ENCODE results near the gene IL4I1. TPM values are rescaled to one million over a fixed set of nuclear protein-coding genes. Genes with fewer than 3 reads are reported as not detected.

The IL4I1 gene
- total RNA-seq, 1 donor from 2014 or later: not detected

DNA sequence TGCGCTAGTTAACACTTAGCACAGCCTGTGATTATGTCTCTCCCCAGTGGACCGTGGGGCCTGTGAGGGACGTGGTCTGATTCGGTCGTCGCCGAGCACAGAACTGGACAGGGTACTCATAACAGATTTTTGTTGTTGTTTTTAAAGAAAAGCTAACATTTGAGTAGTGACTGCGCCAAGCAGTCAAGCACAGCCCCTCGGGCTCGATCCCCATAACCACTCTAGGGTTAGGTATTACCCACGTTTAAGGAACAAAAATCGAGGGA lies 46.5 kb downstream of the IL4I1 start:
- no peak for ATAC-seq

GRCh38 chr19:49849433-49850220 lies 47.1 kb downstream of the IL4I1 start:
- no peak for ATAC-seq

DNA sequence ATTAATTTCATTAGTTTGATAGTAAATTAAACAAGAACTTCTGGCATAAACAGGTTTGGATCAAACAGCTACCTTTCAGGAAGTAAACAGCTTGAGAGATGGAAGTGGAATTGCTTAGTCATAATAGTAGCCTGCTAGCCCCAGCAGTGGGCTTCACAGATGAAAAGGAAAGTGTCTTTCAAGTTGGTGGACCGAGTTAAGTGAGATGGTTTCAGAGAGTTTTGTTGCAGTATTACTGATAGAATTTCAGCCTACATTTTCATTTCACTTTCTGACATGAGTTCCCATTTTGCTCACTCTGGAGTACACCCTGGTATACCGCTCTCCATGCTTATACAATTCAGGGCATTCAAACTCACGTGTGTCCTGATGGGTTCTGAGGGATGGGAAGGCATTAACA lies 47.7 kb downstream of the IL4I1 start:
- no peak for ATAC-seq

DNA sequence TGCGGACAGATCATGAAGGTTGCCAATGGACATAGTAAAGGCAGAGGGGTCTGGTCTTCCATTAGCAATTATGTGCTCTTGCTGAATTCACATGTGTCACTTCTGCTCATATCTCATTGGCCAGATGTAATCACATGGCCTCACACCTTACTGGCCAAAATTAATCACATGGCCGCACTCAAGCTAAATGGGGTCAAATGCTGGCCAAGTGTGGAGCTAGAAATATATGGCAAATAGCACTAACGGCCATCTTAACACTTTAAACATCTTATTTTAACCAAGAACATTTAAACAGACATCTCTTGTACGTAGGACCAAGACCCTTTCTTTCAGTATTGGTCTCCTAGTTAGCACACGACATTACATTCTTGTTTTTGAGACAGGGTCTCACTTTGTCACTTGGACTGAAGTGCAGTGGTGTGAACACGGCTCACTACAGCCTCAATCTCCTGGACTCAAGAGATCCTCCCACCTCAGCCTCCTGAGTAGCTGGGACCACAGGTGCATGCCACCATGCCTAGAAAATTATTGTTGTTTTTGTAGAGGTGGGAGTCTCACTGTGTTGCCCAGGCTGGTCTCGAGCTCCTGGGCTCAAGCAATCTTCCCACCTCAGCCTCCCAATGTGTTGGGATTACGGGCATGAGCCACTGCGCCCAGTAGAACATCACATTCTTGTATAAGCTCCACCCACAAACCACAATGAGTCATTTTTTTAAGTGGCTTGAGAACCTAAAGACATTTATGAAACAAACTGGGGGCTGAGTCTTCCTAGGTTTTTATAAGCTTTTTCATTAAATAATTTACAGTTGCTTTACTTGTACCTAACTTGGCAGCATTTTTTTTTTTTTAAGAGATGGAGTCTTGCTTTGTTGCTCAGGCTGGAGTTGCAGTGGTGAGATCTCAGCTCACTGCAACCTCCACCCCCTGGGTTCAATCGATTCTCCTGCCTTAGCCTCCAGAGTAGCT lies 48.7 kb downstream of the IL4I1 start:
- no peak for ATAC-seq

DNA sequence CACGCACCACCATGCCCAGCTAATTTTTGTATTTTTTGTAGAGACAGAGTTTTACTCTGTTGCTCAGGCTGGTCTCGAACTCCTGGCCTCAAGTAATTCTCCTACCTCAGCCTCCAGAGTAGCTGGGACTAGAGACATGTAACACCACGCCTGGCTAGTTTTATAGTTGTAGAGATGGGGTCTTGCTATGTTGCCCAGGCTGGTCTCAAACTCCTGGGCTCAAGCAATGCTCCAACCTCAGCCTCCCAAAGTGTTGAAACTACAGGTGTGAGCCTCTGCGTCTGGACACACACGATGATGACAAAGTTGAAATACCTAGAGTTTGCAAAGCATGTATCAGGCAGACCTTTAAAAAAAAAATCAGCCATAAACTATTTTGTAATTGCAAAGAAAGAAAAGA lies 50.3 kb downstream of the IL4I1 start:
- ATAC-seq: no peak

DNA sequence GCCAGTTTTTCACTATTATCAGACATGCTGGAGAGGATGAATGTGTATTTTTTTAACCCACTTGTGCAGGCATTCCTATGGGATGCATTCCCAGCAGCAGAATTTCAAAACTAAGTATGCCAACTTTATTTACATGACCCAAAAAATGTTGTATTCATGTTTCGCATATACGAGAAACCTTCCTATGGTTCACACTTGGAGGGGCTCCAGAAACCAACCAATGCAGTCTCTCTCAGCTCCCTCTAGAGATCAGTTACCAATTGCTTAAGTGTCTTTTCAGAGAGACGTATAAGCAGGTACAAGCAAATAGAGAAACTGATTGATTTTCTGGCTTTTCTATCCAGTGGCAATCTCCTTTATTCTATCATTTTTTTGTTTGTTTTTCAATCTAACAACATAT lies 51.3 kb downstream of the IL4I1 start:
- ATAC-seq: no peak

DNA sequence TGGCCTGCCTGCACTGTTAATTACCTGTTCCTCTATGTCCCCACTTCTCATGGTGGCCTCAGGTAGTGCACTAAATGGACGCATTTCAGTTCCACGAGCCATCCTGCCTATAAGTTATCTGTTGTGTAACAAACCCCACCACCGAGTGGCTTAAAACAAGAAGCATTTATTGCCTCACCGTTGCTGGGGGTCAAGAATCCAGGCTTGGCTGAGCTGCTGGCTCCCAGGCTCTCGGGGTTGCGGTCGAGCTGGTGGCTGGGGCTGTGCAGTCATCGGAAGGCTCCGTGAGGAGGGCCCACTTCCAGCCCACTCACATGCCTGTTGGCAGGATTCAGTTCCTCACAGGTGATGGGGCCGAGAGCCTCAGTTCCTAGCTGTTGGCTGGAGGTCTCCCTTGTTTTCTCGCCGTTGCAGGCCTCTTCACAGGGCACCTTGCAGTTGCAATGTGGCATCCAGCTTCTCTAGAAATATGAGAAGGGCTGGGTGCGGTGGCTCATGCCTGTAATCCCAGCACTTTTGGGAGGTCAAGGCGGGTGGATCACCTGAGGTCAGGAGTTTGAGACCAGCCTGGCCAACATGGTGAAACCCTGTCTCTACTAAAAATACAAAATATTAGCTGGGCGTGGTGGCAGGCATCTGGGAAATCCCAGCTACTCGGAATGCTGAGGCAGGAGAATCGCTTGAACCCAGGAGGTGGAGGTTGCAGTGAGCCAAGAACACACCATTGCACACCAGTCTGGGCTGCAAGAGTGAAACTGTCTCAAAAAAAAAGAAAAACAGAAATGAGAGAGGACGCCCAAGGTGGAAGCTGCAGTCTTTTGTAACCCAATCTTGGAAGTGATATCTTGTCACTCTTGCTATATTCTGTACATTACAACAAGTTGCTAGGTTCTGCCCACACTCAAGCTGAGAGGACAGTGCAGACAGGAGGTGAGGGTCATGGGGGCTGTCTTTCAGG lies 52.3 kb downstream of the IL4I1 start:
- no peak for ATAC-seq

GRCh38 chr19:49843265-49843664 lies 53.4 kb downstream of the IL4I1 start:
- peak; percentile 28 for ATAC-seq

GRCh38 chr19:49840736-49841249 lies 55.9 kb downstream of the IL4I1 start:
- no peak for ATAC-seq

GRCh38 chr19:49840321-49840720 lies 56.4 kb downstream of the IL4I1 start:
- no peak for ATAC-seq

- ATAC-seq: no peak
Measured at GRCh38 chr19:49839713-49840112, 57.0 kb downstream of the IL4I1 start.

Other genes with a start within 250 kb of the IL4I1 start
- gene IRF3, start 231.0 kb downstream of the IL4I1 start, total RNA-seq: 38.6 TPM
- gene BCL2L12, start 231.0 kb downstream of the IL4I1 start, total RNA-seq: 23.5 TPM
- 99.0 TPM for gene PRMT1, start 219.6 kb downstream of the IL4I1 start, total RNA-seq
- gene ADM5, start 207.3 kb downstream of the IL4I1 start, total RNA-seq: 0.92 TPM
- 1.1 TPM for gene CPT1C, start 205.8 kb downstream of the IL4I1 start, total RNA-seq
- gene TSKS, start 133.6 kb downstream of the IL4I1 start, total RNA-seq: 0.12 TPM
- gene AP2A1, start 129.9 kb downstream of the IL4I1 start, total RNA-seq: 54.0 TPM
- 8.3 TPM for gene FUZ, start 83.6 kb downstream of the IL4I1 start, total RNA-seq
- gene MED25, start 78.6 kb downstream of the IL4I1 start, total RNA-seq: 25.6 TPM
- gene PTOV1, start 45.7 kb downstream of the IL4I1 start, total RNA-seq: 58.5 TPM
- 29.2 TPM for gene PNKP, start 29.3 kb downstream of the IL4I1 start, total RNA-seq
- gene AKT1S1, start 19.5 kb downstream of the IL4I1 start, total RNA-seq: 32.7 TPM
- gene TBC1D17, start 19.2 kb downstream of the IL4I1 start, total RNA-seq: 15.8 TPM
- 15.1 TPM for gene ATF5, start 32.3 kb upstream of the IL4I1 start, total RNA-seq
- gene NUP62, start 32.6 kb upstream of the IL4I1 start, total RNA-seq: 23.6 TPM
- not detected for gene SIGLEC11, start 64.3 kb upstream of the IL4I1 start, total RNA-seq
- gene VRK3, start 128.5 kb upstream of the IL4I1 start, total RNA-seq: 20.3 TPM
- gene ZNF473, start 129.1 kb upstream of the IL4I1 start, total RNA-seq: 6.7 TPM